ENCODE data around the gene DUSP22.

Gene DUSP22

GRCh38 chr6:384898-385297 lies 92.6 kb downstream of the DUSP22 start:
- no peak for DNase-seq

GRCh38 chr6:385614-386013 lies 93.3 kb downstream of the DUSP22 start:
- DNase-seq, result no peak

GRCh38 chr6:386688-387266 lies 94.5 kb downstream of the DUSP22 start:
- DNase-seq, result no peak

GRCh38 chr6:387293-387741 lies 95.0 kb downstream of the DUSP22 start:
- no peak for DNase-seq

- no peak for DNase-seq
These were observed 96.1 kb downstream of the DUSP22 start for GRCh38 chr6:388202-388903.

- DNase-seq, result no peak
These were observed 96.9 kb downstream of the DUSP22 start for GRCh38 chr6:389143-389542.

GRCh38 chr6:389622-390021 lies 97.3 kb downstream of the DUSP22 start:
- no peak for DNase-seq

GRCh38 chr6:390914-391558 lies 98.7 kb downstream of the DUSP22 start:
- no peak for DNase-seq

GRCh38 chr6:391559-392440 lies 99.5 kb downstream of the DUSP22 start, which contains the start of gene IRF4:
Gene IRF4, plus strand, starts transcription at chr6:391752. Its CDS starts 1,401 bp downstream, at chr6:393153.
- DNase-seq, result no peak

- DNase-seq, result no peak
These were observed 100.4 kb downstream of the DUSP22 start for GRCh38 chr6:392441-393390.

GRCh38 chr6:393391-394221 lies 101.3 kb downstream of the DUSP22 start:
- DNase-seq, result no peak

GRCh38 chr6:394641-395289 lies 102.5 kb downstream of the DUSP22 start:
- DNase-seq, result no peak

- no peak for DNase-seq
These were observed 103.3 kb downstream of the DUSP22 start for GRCh38 chr6:395432-396125.

GRCh38 chr6:396126-396520 lies 103.8 kb downstream of the DUSP22 start:
- DNase-seq, result no peak

GRCh38 chr6:397056-397455 lies 104.8 kb downstream of the DUSP22 start:
- no peak for DNase-seq

GRCh38 chr6:397604-398003 lies 105.3 kb downstream of the DUSP22 start:
- no peak for DNase-seq

GRCh38 chr6:398065-398464 lies 105.8 kb downstream of the DUSP22 start:
- DNase-seq, result no peak

GRCh38 chr6:398558-399078 lies 106.3 kb downstream of the DUSP22 start:
- DNase-seq, result no peak

- DNase-seq, result no peak
These were observed 107.7 kb downstream of the DUSP22 start for GRCh38 chr6:399785-400534.

All from GF-D8 (cell line).